Stimulated activated CD4-positive, alpha-beta T cell treated with anti-CD3 and anti-CD28 coated beads, Interleukin-1b, Interleukin-23, amount 100 ng/mL, for 48 hours (primary cell): ENCODE results near the gene SLC44A4.

Experiments used
- DNase-seq: peaks from one replicate; pipeline ENCODE4 v3.0.0-alpha.2; 2020

SLC44A4 gene

GRCh38 chr6:31900917-31901414 is 22.2 kb upstream of the SLC44A4 start:
- DNase-seq = no peak

GRCh38 chr6:31899882-31900722 is 21.3 kb upstream of the SLC44A4 start:
- DNase-seq = no peak

DNA sequence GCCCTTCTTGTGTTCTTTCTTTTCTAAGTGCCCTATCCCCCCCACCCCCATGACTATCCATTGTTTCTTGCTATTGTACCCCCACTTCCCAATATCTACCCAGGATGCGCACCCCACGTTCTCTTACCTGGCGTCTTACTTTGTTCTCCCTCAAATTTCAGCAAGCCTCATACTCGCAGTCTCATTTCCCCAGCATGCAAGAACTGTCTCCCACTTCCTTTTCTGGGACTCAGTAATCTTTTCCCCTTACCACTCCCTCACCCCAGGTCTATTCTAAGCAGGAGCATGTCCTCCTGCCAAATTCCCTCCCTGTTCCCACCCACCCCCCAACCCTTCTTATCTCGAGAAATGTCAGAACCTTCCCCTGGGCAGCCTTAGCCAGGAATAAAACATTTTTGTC is 20.4 kb upstream of the SLC44A4 start:
- no peak for DNase-seq

- no peak for DNase-seq
Measured at GRCh38 chr6:31898383-31899011, 19.7 kb upstream of the SLC44A4 start.

DNA sequence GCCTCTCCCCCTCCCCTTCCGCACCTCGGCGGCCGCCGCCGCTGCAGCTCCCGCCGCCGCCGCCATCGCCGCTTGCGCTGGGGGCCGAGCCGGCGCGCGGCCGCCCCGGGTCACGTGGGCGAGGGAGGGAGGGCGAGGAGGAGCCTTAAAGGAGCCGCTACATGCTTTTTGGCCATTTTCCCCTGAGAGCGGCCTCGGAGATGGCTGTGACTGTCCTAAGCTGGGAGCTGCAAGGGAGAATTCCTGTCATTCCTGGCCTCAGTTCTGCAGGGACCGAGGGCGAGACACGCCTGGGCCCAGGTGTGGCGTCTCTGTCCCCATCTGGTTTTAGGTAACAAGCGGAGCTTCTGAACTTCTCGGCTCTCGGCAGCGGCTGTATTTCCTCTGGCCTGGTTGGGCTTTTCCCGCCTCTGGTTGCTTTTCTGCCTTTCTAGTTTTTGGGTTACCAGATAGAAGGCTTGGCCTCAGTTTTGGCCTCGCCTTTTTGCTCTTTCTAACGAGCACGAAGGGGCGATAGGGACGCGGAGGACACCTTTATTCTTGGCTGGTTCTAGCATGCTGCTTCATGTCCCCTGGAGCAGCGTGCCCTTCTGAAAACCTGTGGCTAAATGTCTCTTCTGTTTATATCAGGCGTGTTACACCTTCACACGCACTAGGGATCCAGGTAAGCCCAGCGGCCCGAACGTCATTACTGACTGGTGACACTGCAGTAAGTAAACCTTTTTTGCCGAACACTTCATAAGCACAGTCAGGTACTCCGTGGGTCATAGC is 19.0 kb upstream of the SLC44A4 start, which contains the start of gene EHMT2:
EHMT2 (minus strand) TSS at position 87 of the 771 bp plus-strand sequence; CDS start at position 66, 21 bp downstream.
- DNase-seq = peak; percentile 85

DNA sequence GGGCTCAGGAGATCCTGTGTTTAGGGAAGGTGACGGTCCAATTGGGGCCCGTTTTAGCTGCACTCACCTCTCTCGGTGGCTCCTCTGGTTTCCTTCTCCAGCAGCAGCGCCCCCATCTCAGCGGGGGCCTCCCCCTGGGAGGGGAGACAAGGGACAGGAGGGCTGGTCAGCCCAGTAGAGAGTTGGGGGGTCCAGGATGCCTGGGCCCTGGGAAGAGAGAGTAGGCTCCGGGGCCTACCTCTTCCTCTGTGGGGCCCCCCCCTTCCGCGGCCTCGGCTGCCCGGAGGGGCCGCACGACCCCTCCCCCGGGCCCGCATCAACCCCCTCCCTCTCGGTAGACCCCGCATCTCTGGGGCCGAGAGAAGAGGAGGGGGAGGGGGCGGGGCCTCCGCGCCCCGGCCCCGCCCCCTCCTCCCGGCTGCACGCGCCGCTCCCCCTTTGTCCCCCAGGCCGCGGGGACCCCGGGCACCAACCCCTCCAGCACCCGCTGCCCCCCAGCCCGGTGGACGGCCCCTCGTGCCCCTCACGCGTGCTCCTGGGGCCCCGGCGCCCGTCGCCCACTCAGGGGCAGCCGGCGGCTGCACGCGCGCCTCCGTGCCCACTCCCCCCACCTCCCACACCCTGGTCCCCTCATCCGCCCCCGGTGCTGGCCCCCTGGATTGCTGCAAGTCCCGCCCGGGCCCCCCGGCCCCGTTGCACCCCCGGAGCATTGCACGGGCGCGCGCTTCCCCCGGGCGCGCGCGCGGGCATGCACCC is 18.2 kb upstream of the SLC44A4 start:
- no peak for DNase-seq

- DNase-seq = no peak
Measured at GRCh38 chr6:31896493-31896855, 17.7 kb upstream of the SLC44A4 start.

DNA sequence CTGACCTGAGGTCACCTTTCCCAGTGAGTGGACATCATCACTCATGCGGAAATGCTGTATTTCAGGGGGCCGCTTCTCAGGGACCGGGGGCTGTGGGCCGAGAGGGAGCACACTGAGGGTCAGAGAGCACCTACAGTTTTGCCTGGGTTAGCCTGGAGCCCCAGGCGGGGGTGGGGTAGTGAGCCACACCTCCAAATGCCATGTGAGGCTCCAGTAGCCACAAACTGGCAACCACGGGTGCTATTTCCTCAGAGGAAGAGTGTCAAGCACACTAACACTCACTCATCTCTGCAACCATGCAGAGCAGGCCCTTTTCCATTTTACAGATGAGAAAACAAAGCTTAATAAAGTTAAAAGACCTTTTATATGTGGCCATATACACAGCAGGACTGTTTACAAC is 14.0 kb upstream of the SLC44A4 start:
- no peak for DNase-seq

DNA sequence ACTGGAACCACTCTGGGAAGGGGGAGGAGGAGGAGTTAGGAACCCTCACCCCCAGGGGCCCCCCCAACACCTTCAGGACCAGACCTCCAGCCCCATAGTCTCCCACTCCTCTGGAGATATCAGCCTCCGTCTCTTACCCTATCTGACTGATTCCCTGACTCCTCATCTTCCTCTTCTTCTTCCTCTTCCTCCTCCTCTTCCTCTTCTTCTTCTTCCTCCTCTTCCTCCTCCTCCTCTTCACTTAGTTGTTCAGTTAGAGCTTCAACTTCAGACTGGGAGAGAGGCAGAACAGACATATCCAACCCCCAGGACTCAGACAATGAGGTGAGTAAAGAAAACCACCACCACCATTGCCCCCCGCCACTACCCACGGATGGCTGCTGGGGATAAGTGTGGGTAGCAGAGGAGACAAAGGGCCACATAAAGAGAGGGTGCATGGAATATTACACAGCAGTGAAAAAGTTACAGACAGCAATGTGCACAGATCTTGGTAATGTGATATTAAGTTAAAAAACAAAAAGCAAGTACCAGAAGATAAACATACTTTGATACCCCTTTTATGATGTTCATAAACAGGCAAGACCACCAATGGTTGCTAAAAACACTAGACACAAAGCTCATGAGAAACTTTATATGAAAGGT is 10.7 kb upstream of the SLC44A4 start:
- DNase-seq = no peak

GRCh38 chr6:31888276-31889258 is 9.8 kb upstream of the SLC44A4 start:
- DNase-seq = peak; percentile 44

- DNase-seq = no peak
Measured at GRCh38 chr6:31887173-31888007, 8.6 kb upstream of the SLC44A4 start.

DNA sequence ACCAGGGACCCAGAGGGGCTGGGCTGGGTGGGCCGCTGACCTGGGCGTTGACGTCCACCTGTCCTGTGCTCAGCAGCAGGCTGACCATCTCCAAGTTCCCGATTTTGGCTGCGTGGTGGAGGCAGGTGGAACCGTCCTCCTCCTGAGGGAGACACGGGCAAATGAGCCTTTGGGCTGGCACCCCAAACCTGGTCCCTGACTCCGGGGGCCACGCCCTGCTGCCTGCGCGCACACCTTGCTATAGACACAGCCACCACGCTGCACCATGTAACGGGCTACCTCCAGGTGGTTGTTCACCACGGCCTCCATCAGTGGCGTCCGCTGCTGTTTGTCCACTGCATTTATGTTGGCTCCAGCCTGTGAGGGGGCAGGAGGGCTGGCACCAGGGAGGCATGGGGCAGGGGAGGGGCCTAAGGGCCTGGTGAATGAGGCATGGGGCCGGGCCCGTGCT is 7.8 kb upstream of the SLC44A4 start:
- DNase-seq = no peak

DNA sequence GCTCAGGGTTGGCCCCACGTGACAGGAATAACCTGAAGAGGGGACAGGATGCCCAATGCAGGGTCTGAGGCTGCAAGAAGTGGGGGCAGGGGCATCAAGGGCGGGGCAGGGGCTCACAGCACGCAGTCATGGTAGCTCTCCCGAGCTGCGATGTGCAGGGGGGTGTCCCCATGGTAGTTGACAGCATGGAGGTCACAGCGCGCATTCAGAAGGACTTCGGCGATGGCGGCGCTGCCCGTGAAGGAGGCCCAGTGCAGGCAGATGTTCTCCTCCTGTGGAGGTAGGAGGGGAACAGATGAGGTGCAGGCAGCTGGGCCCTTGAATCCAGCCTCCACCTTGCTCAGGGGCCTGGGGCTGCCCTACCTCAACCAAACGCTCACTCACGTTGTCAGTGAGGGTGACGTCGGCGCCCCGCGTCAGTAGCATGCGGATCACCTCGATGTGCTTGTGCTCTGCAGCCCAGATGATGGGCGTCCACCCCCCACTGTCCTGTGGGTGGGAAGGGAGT is 5.8 kb upstream of the SLC44A4 start:
- no peak for DNase-seq

DNA sequence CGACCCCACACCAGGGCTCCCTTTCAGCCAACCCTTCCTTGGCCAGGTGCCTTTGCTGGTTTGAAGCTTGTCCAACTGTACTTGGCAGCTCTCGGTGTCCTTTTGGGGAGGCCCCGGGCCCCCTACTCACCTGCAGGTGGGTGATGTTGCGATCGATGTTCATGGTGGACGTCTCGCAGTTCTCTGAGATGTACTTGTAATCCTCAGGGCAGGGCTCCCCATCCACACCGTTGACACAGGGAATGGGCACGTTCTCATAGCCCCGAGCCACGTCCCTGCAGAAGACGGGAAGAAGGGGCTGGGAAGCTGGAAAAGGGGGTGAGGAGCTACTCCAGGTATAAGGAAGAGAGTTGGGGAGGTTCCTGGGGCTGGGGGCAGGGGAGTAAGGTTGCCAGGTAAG is 4.9 kb upstream of the SLC44A4 start:
- DNase-seq = no peak

- no peak for DNase-seq
Measured at GRCh38 chr6:31882344-31882743, 3.5 kb upstream of the SLC44A4 start.

DNA sequence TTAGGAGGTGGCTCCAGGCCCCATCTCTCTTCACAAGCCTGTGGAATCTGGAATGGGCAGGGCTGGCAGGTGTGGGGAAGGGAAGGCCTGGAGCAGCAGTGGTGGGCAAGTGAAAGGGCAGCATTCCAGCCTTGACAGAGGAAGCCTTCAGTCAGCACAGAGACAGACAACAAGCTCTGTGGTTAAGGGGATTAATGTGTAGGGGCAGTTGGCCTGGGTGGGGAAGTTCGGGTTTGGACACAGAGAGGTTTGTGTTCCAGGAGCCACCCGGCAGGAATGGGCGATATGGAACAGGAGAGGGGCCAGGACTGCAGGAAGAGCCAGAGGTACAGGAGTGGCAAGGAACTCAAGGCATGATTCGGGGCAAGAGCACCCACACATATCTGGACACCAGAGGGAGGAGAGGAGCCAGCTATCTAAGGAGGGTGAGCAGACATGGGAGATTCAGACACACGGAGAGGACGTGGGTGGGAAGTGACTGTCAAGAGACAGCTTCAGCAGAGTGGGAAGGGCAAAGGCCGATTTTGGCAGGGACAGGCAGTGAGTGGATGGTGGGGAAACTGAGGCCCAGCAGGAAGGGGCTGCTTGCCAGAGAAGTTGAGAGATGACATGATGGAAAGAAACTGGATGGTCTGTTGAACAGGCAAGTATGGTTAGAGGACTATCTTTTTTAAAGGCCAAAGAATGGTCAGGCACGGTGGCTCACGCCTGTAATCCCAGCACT is 2.5 kb upstream of the SLC44A4 start:
- no peak for DNase-seq

DNA sequence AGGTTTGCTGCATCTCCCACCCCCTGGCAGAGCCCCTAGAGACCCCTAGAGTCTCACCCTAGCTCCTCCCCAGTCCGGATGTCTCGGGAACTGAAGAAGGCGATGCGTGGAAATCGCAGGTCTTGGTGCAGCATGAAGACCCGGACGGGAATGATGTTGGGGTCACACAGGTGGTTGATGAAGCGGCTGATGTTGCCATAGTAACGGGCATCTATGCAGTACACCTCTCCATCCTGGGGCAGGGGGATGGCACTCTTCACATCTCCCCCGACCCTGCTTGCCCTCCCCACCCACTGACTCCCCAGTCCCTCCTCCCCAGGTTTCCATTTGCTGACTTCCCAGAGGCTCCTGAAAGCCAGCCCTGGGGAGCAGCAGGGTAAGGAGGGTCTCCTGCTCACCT is 1.8 kb upstream of the SLC44A4 start:
- no peak for DNase-seq

GRCh38 chr6:31879901-31880300 is 1.1 kb upstream of the SLC44A4 start:
- DNase-seq = no peak

DNA sequence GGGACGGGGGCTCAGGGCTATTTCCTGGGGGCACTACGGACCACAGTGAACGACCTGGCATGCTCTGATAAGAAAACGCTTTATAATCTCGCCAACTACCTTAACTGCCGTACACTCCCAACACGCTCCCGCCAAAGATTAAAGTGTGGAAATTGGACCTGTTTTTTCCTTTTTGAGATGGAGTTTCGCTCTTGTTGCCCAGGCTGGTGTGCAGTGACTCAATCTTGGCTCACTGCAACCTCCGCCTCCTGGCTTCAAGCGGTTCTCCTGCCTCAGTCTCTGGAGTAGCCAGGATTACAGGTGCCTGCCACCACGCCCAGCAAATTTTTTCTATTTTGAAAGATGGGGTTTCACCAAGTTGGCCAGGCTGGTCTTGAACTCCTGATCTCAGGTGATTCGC is 346 bp upstream of the SLC44A4 start:
- DNase-seq = no peak
